ENCODE measurements around the gene SLC16A11. TPM values are rescaled to one million over a fixed set of nuclear protein-coding genes. Genes with fewer than 3 reads are reported as not detected.
"Not testable (repeated sequence)": the region's sequence is repeated elsewhere in the genome, so short reads cannot be mapped to it uniquely, and the experiment has no call there.

SLC16A11 gene
- total RNA-seq (1 to 10 TPM; 3.3 to 5.3 (median 3.7) TPM), polyA plus RNA-seq (11.3 TPM)
- long read RNA-seq, donor 1, partial matches to known transcripts = 4 of 5 reads
- long read RNA-seq, donor 1, other reads (novel, unspliced or antisense) = 0 of 5 reads
- long read RNA-seq, donor 2, partial matches to known transcripts = 1 of 3 reads
- long read RNA-seq, donor 2, other reads (novel, unspliced or antisense) = 1 of 3 reads
- long read RNA-seq, donor 3, transcript SLC16A11-201 (4 exons, 1,803 nt) = major isoform, 8 of 28 reads
- long read RNA-seq, donor 3, partial matches to known transcripts = 5 of 28 reads
- long read RNA-seq, donor 3, other reads (novel, unspliced or antisense) = 15 of 28 reads
- long read RNA-seq, donor 4, partial matches to known transcripts = 1 of 5 reads
- long read RNA-seq, donor 4, other reads (novel, unspliced or antisense) = 3 of 5 reads

- 3% methylated on average over 58 of the region's 58 CpGs for WGBS
- Histone ChIP-seq H3K4me1 (ENCODE audit: control insufficient read depth, insufficient read depth, low read length) (peaks cover 5% of the 10 kb centered on the region), H3K27ac (ENCODE audit: low read length) (no peak within 1 kb of the TSS), H3K4me3 (ENCODE audit: low read length) (peak within 1 kb of the TSS; percentile 42), H3K27me3 (ENCODE audit: control insufficient read depth, insufficient read depth) (no peaks in the 10 kb centered on the region), H3K9me3 (ENCODE audit: control insufficient read depth, low read length) (no peaks in the 10 kb centered on the region)
- intact Hi-C loops (cut with DNase I) = no loop called here
- peak; percentile 58 to 61 for ATAC-seq
- peak; percentile 67 to 84 (median 81) for DNase-seq
These were observed at the start of gene SLC16A11 for GRCh38 chr17:7043497-7044198. TSS of gene SLC16A11 (minus strand) at chr17:7044092. CDS start at chr17:7043513, 579 bp downstream.

GRCh38 chr17:7091311-7092005 lies 47.6 kb upstream of the SLC16A11 start:
- H3K4me3 ChIP-seq (ENCODE audit: low read length); ATAC-seq; DNase-seq; H3K4me1 ChIP-seq (ENCODE audit: control insufficient read depth, insufficient read depth, low read length); H3K9me3 ChIP-seq (ENCODE audit: control insufficient read depth, low read length); intact Hi-C loops (cut with DNase I); H3K27me3 ChIP-seq (ENCODE audit: control insufficient read depth, insufficient read depth); H3K27ac ChIP-seq (ENCODE audit: low read length): not testable (repeated sequence)
- WGBS = 58% methylated on average over 25 of the region's 28 CpGs

- ATAC-seq; H3K4me3 ChIP-seq (ENCODE audit: low read length); H3K27me3 ChIP-seq (ENCODE audit: control insufficient read depth, insufficient read depth); DNase-seq; H3K27ac ChIP-seq (ENCODE audit: low read length); H3K4me1 ChIP-seq (ENCODE audit: control insufficient read depth, insufficient read depth, low read length); intact Hi-C loops (cut with DNase I); H3K9me3 ChIP-seq (ENCODE audit: control insufficient read depth, low read length): not testable (repeated sequence)
- WGBS = 89% methylated on average over 6 of the region's 6 CpGs
These were observed 45.7 kb upstream of the SLC16A11 start for GRCh38 chr17:7089570-7089969.

GRCh38 chr17:7088442-7088841 lies 44.5 kb upstream of the SLC16A11 start:
- intact Hi-C loops (cut with DNase I); H3K9me3 ChIP-seq (ENCODE audit: control insufficient read depth, low read length); H3K27ac ChIP-seq (ENCODE audit: low read length); H3K4me1 ChIP-seq (ENCODE audit: control insufficient read depth, insufficient read depth, low read length); H3K4me3 ChIP-seq (ENCODE audit: low read length); DNase-seq; ATAC-seq; H3K27me3 ChIP-seq (ENCODE audit: control insufficient read depth, insufficient read depth): not testable (repeated sequence)
- 60% methylated on average over 4 of the region's 4 CpGs for WGBS

- no peaks in the 10 kb centered on the region for H3K9me3 ChIP-seq (ENCODE audit: control insufficient read depth, low read length)
- intact Hi-C loops (cut with DNase I) = no loop called here
- no peak overlapping the region for H3K4me3 ChIP-seq (ENCODE audit: low read length)
- H3K4me1 ChIP-seq (ENCODE audit: control insufficient read depth, insufficient read depth, low read length) = no peaks in the 10 kb centered on the region
- DNase-seq (no peak), ATAC-seq (no peak)
- no peak overlapping the region for H3K27ac ChIP-seq (ENCODE audit: low read length)
- 40% methylated on average over 7 of the region's 7 CpGs for WGBS
- H3K27me3 ChIP-seq (ENCODE audit: control insufficient read depth, insufficient read depth) = no peaks in the 10 kb centered on the region
These were observed 40.2 kb upstream of the SLC16A11 start for GRCh38 chr17:7084088-7084487.

GRCh38 chr17:7083592-7083991 lies 39.7 kb upstream of the SLC16A11 start:
- H3K27me3 ChIP-seq (ENCODE audit: control insufficient read depth, insufficient read depth) = no peaks in the 10 kb centered on the region
- no peaks in the 10 kb centered on the region for H3K4me1 ChIP-seq (ENCODE audit: control insufficient read depth, insufficient read depth, low read length)
- ATAC-seq = no peak
- intact Hi-C loops (cut with DNase I) = no loop called here
- no peak overlapping the region for H3K27ac ChIP-seq (ENCODE audit: low read length)
- no peak for DNase-seq
- 79% methylated on average over 4 of the region's 4 CpGs for WGBS
- no peaks in the 10 kb centered on the region for H3K9me3 ChIP-seq (ENCODE audit: control insufficient read depth, low read length)
- H3K4me3 ChIP-seq (ENCODE audit: low read length) = no peak overlapping the region

GRCh38 chr17:7081341-7082062 lies 37.6 kb upstream of the SLC16A11 start:
- intact Hi-C loops (cut with DNase I) = no loop called here
- ATAC-seq (no peak), DNase-seq (no peak)
- Histone ChIP-seq H3K27me3 (ENCODE audit: control insufficient read depth, insufficient read depth) (no peaks in the 10 kb centered on the region), H3K4me3 (ENCODE audit: low read length) (no peak overlapping the region), H3K27ac (ENCODE audit: low read length) (no peak overlapping the region), H3K4me1 (ENCODE audit: control insufficient read depth, insufficient read depth, low read length) (no peaks in the 10 kb centered on the region), H3K9me3 (ENCODE audit: control insufficient read depth, low read length) (no peaks in the 10 kb centered on the region)
- WGBS = 85% methylated on average over 16 of the region's 16 CpGs

GRCh38 chr17:7080456-7081041 lies 36.7 kb upstream of the SLC16A11 start:
- no peak overlapping the region for H3K27ac ChIP-seq (ENCODE audit: low read length)
- DNase-seq (peak; percentile 72 to 84 (median 74)), ATAC-seq (peak; percentile 87 to 90)
- H3K4me3 ChIP-seq (ENCODE audit: low read length) = no peak overlapping the region
- 52% methylated on average over 10 of the region's 10 CpGs for whole genome bisulfite sequencing
- no peaks in the 10 kb centered on the region for H3K4me1 ChIP-seq (ENCODE audit: control insufficient read depth, insufficient read depth, low read length)
- no peaks in the 10 kb centered on the region for H3K9me3 ChIP-seq (ENCODE audit: control insufficient read depth, low read length)
- H3K27me3 ChIP-seq (ENCODE audit: control insufficient read depth, insufficient read depth) = no peaks in the 10 kb centered on the region
- intact Hi-C loops (cut with DNase I) = no loop called here

- WGBS = 56% methylated on average over 15 of the region's 15 CpGs
- Histone ChIP-seq H3K4me3 (ENCODE audit: low read length) (no peak within 1 kb of the TSS), H3K27ac (ENCODE audit: low read length) (no peak within 1 kb of the TSS), H3K27me3 (ENCODE audit: control insufficient read depth, insufficient read depth) (no peaks in the 10 kb centered on the region), H3K4me1 (ENCODE audit: control insufficient read depth, insufficient read depth, low read length) (no peaks in the 10 kb centered on the region), H3K9me3 (ENCODE audit: control insufficient read depth, low read length) (no peaks in the 10 kb centered on the region)
- DNase-seq (peak in 1 of 3 donors; percentile 64), ATAC-seq (peak in 1 of 2 donors; percentile 50)
- intact Hi-C loops (cut with DNase I) = no loop called here
These were observed 35.9 kb upstream of the SLC16A11 start, which contains the start of gene CLEC10A for GRCh38 chr17:7079581-7080455. TSS of gene CLEC10A (minus strand) at chr17:7080251. CDS start at chr17:7078812, 1,439 bp downstream.

Data from right cardiac atrium (tissue), 5 donors.